NCI-H774 (cell line): ENCODE results near the gene KIF13A.
"Not testable (repeated sequence)": the region's sequence is repeated elsewhere in the genome, so short reads cannot be mapped to it uniquely, and the experiment has no call there.

Experiments
- DNase-seq: peaks from one replicate; lab custom pipeline; 2025; lab: John Stamatoyannopoulos, UW

The KIF13A gene

GRCh38 chr6:17998442-17998841, 11.0 kb upstream of the KIF13A start:
- no peak for DNase-seq

GRCh38 chr6:17998003-17998402, 10.6 kb upstream of the KIF13A start:
- no peak for DNase-seq

- no peak for DNase-seq
Measured at GRCh38 chr6:17995414-17995813, 8.0 kb upstream of the KIF13A start.

- DNase-seq = no peak
Measured at GRCh38 chr6:17994019-17994418, 6.6 kb upstream of the KIF13A start.

GRCh38 chr6:17988422-17988944, 1.0 kb upstream of the KIF13A start:
- DNase-seq = peak; percentile 40

- DNase-seq = peak; percentile 45
Measured at GRCh38 chr6:17987697-17988421, 424 bp upstream of the KIF13A start.

- no peak for DNase-seq
Measured at GRCh38 chr6:17986656-17987446, 584 bp downstream of the KIF13A start.

- no peak for DNase-seq
Measured at GRCh38 chr6:17985934-17986655, 1.3 kb downstream of the KIF13A start.

GRCh38 chr6:17984812-17985670, 2.4 kb downstream of the KIF13A start:
- no peak for DNase-seq

GRCh38 chr6:17984399-17984798, 3.0 kb downstream of the KIF13A start:
- DNase-seq = no peak

GRCh38 chr6:17983730-17984129, 3.7 kb downstream of the KIF13A start:
- DNase-seq = no peak

- no peak for DNase-seq
Measured at GRCh38 chr6:17980329-17980728, 7.1 kb downstream of the KIF13A start.

- DNase-seq = no peak
Measured at GRCh38 chr6:17979479-17979878, 8.0 kb downstream of the KIF13A start.

- DNase-seq = not testable (repeated sequence)
Measured at GRCh38 chr6:17976258-17976657, 11.2 kb downstream of the KIF13A start.

GRCh38 chr6:17974570-17975368, 12.7 kb downstream of the KIF13A start:
- DNase-seq = no peak

GRCh38 chr6:17972978-17973622, 14.3 kb downstream of the KIF13A start:
- no peak for DNase-seq

GRCh38 chr6:17972074-17972952, 15.1 kb downstream of the KIF13A start:
- no peak for DNase-seq

- no peak for DNase-seq
Measured at GRCh38 chr6:17971128-17972073, 16.0 kb downstream of the KIF13A start.
